Progenitor cell of endocrine pancreas (in vitro differentiated cells): ENCODE data around the gene FOXF1. TPM values are rescaled to one million over a fixed set of nuclear protein-coding genes. Genes with fewer than 3 reads are reported as not detected.

ENCODE experiments used
- DNase-seq: peaks from one replicate; pipeline ENCODE4 v3.0.0; 2021; ENCODE audit warnings: low spot score; ENCODE audit not compliant: unreplicated experiment
- H3K27ac Mint-ChIP-seq: 2 replicates; pipeline ENCODE4 v1.8.0; 2021; ENCODE audit warnings: mild to moderate bottlenecking, moderate library complexity, mixed read lengths
- H3K27me3 Mint-ChIP-seq: 2 replicates; pipeline ENCODE4 v1.8.0; 2021; ENCODE audit warnings: mixed read lengths
- H3K36me3 Mint-ChIP-seq: 2 replicates; pipeline ENCODE4 v1.8.0; 2022; ENCODE audit warnings: mixed read lengths; ENCODE audit not compliant: insufficient read depth
- H3K4me1 Mint-ChIP-seq: 2 replicates; pipeline ENCODE4 v1.8.0; 2021; ENCODE audit warnings: low read depth, mixed read lengths
- H3K4me3 Mint-ChIP-seq: 2 replicates; pipeline ENCODE4 v1.8.0; 2021; ENCODE audit warnings: low read depth, mild to moderate bottlenecking, moderate library complexity, mixed read lengths
- H3K9me3 Mint-ChIP-seq: 2 replicates; pipeline ENCODE4 v1.8.0; 2021; ENCODE audit warnings: low read depth, mixed read lengths
- long read RNA-seq: library from polyadenylated mRNA; unstranded; transcript quantifications from one replicate; pipeline ENCODE4 v2.0.0, GENCODE V29; 2020
- total RNA-seq: library from RNA; stranded (reverse); gene quantifications from 2 replicates; pipeline ENCODE4 v1.2.1, GENCODE V29; 2021
- TF ChIP-seq, protein P1 (sequence below): fragments of 200-600 bp; sonication (generic); IDR thresholded peaks from one replicate; pipeline ENCODE4 v1.5.0; 2021; ENCODE audit warnings: antibody characterized with exemption, mild to moderate bottlenecking; ENCODE audit not compliant: unreplicated experiment

Gene FOXF1
- total RNA-seq: not detected in 2 replicates
- long read RNA-seq: 0 reads

DNA sequence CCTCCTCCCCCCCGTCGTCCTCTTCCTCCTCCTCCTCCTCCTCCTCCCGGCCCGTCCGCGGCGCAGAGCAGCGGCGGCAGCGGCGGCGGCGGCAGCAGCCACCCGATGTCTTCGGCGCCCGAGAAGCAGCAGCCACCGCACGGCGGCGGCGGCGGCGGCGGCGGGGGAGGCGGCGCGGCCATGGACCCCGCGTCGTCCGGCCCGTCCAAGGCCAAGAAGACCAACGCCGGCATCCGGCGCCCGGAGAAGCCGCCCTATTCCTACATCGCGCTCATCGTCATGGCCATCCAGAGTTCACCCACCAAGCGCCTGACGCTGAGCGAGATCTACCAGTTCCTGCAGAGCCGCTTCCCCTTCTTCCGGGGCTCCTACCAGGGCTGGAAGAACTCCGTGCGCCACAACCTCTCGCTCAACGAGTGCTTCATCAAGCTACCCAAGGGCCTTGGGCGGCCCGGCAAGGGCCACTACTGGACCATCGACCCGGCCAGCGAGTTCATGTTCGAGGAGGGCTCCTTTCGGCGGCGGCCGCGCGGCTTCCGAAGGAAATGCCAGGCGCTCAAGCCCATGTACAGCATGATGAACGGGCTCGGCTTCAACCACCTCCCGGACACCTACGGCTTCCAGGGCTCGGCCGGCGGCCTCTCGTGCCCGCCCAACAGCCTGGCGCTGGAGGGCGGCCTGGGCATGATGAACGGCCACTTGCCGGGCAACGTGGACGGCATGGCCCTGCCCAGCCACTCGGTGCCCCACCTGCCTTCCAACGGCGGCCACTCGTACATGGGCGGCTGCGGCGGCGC is at the start of gene FOXF1:
FOXF1 (plus strand) TSS at position 63 of the 797 bp plus-strand sequence; CDS start at position 106, 43 bp downstream.
- Mint-ChIP-seq H3K9me3 (no peaks in the 10 kb centered on the region), H3K27me3 (peaks cover 73% of the 10 kb centered on the region), H3K4me3 (no peak within 1 kb of the TSS), H3K27ac (no peak within 1 kb of the TSS), H3K36me3 (no peaks in the 10 kb centered on the region), H3K4me1 (peaks cover 4% of the 10 kb centered on the region)
- TF ChIP-seq, protein P1, sequence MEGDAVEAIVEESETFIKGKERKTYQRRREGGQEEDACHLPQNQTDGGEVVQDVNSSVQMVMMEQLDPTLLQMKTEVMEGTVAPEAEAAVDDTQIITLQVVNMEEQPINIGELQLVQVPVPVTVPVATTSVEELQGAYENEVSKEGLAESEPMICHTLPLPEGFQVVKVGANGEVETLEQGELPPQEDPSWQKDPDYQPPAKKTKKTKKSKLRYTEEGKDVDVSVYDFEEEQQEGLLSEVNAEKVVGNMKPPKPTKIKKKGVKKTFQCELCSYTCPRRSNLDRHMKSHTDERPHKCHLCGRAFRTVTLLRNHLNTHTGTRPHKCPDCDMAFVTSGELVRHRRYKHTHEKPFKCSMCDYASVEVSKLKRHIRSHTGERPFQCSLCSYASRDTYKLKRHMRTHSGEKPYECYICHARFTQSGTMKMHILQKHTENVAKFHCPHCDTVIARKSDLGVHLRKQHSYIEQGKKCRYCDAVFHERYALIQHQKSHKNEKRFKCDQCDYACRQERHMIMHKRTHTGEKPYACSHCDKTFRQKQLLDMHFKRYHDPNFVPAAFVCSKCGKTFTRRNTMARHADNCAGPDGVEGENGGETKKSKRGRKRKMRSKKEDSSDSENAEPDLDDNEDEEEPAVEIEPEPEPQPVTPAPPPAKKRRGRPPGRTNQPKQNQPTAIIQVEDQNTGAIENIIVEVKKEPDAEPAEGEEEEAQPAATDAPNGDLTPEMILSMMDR: no peak
- DNase-seq: no peak

DNA sequence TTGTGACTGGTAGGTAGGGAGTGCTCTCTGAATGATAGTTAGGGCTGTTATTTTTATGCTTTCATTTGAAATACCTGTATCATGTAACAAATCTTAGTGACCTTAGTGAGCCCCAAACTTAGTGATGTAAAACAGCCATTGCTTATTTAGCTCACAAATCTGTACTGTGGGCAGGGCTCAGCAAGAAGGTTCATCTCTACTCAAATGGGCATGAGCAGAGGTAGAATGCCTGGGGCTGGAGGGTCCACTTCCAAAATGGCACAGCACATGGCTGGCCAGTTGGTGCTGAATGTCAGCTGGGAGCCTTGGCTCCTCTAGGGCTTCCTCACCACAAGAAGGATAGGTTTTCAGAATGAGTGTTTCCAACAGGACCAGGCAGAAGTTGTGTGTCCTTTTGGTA is 49.3 kb upstream of the FOXF1 start:
- no peak overlapping the region for H3K27ac Mint-ChIP-seq
- H3K4me3 Mint-ChIP-seq: no peak overlapping the region
- H3K9me3 Mint-ChIP-seq: peaks cover 21% of the 10 kb centered on the region
- H3K4me1 Mint-ChIP-seq: peaks cover 1% of the 10 kb centered on the region
- peaks cover 32% of the 10 kb centered on the region for H3K27me3 Mint-ChIP-seq
- no peaks in the 10 kb centered on the region for H3K36me3 Mint-ChIP-seq
- no peak for DNase-seq
- TF ChIP-seq, protein P1: no peak

DNA sequence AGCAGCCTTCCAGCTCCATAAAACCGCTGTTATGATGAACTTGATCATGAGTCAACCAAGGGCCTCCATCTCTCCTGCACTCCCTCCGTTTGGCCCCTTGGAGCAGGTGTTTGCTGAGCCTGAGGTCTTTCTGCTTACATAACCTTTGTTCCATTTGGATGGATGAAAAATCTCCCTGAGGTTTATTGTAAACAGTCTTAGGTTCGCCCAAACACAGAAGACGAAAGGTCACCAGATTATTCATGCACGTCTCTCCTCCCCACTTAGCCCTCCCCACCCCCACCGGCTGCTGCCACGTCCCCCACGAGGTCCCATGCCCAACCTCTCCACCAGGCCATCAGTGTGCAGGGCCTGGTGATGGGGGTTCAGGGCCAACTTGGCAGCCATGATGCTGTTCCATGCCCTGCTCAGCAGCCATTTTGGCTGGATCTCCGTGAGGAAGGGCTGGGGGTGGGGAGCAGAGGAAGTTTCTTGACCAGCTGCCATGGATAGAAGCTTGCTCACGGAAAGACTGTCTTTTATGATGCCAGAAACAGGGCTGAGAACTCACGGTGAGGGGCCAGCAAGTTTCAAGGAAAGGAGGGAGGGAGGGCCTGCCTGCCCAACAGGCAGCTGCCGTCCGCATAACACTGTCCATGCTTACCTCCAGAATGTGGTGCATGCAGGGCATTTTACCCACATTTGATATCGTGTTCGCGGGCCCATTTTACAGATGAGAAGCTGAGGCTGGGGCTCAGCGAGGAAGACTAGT is 47.8 kb upstream of the FOXF1 start:
- peaks cover 21% of the 10 kb centered on the region for H3K9me3 Mint-ChIP-seq
- no peak overlapping the region for H3K27ac Mint-ChIP-seq
- no peak for DNase-seq
- H3K4me1 Mint-ChIP-seq: peaks cover 1% of the 10 kb centered on the region
- no peak overlapping the region for H3K4me3 Mint-ChIP-seq
- H3K27me3 Mint-ChIP-seq: peaks cover 20% of the 10 kb centered on the region
- TF ChIP-seq, protein P1: no peak
- no peaks in the 10 kb centered on the region for H3K36me3 Mint-ChIP-seq

DNA sequence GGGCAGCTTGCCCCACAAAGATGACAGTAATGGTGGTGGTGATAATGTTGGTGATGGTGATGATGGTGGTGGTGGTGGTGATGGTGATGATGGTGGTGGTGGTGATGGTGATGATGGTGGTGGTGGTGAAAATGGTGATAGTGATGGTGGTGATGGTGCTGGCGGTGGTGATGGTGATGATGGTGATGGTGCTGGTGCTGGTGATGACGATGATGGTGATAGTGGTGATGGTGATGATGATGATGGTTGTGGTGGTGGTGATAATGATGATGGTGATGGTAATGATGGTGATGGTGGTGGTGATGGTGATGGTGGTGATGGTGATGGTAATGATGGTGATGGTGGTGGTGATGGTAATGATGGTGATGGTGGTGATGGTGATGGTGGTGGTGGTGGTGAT is 46.3 kb upstream of the FOXF1 start:
- no peak overlapping the region for H3K27ac Mint-ChIP-seq
- H3K4me1 Mint-ChIP-seq: peaks cover 1% of the 10 kb centered on the region
- H3K4me3 Mint-ChIP-seq: no peak overlapping the region
- H3K36me3 Mint-ChIP-seq: no peaks in the 10 kb centered on the region
- TF ChIP-seq, protein P1: no peak
- peaks cover 21% of the 10 kb centered on the region for H3K9me3 Mint-ChIP-seq
- H3K27me3 Mint-ChIP-seq: peaks cover 11% of the 10 kb centered on the region
- no peak for DNase-seq

DNA sequence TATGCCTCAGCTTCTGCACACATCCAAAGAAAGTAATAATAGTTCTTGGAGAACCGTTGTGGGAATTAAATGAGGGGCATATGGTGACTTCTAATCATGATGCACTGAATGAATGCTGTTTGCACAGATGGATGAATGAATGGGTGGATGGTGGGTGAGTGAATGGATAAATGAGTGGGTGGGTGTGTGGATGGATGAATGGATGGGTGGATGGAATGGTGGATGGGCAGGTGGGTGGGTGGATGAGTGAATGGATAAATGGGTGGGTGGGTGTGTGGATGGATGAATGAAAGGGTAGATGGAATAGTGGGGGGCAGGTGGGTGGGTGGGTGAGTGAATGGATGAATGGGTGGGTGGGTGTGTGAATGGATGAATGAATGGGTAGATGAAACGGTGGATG is 44.9 kb upstream of the FOXF1 start:
- Mint-ChIP-seq H3K36me3 (no peaks in the 10 kb centered on the region), H3K4me1 (peaks cover 1% of the 10 kb centered on the region), H3K9me3 (peaks cover 21% of the 10 kb centered on the region), H3K4me3 (no peak overlapping the region), H3K27me3 (peaks cover 18% of the 10 kb centered on the region), H3K27ac (no peak overlapping the region)
- DNase-seq: no peak
- TF ChIP-seq, protein P1: no peak
